HG03521 (cell line): ENCODE measurements around the gene NDUFA8.
"Not testable (repeated sequence)": the region's sequence is repeated elsewhere in the genome, so short reads cannot be mapped to it uniquely, and the experiment has no call there.

Experiments
- ATAC-seq: cut with Tn5 transposase; IDR thresholded peaks from one replicate; pipeline ENCODE4 v1.9.1; 2021; ENCODE audit warnings: mild to moderate bottlenecking, moderate library complexity; ENCODE audit not compliant: unreplicated experiment

NDUFA8 gene

DNA sequence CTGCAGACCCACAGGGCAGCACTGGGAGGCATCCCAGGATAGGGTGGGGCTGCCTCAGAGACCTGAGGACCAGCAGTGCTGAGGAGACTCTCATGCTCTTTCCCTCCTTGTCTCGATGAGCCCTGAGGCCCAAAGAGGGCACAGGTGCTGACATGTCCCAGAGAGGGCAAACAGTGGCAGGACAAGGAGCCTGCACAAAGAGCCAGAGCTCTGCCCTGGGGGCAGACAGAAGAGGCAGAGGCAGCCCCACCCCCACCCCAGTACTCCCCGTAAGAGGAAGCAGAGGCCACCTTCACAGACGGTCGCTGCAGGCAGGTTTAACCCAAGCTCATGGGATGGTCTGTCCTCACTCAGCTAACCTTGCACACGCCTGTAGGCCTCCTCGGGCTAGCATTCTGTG, 37.1 kb downstream of the NDUFA8 start:
- ATAC-seq = no peak

DNA sequence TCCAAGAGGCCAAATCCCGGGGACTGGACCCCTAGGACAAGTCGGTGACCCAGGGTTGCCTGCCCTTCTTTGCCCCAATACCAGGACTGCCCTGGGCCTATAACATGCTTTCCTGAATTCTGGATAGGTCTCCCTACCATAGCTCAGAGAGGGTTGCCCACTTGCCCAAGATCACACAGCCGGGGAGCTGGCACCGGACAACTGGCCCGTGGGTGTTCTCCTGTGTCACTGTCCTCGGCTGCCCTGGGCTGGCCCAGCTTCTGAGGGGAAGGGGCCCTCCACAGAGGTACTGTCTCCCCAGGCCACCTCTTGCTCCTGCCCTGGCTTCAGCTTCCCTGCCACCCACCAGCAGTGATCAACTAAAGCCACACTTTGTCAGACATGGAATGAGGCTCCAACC, 37.6 kb downstream of the NDUFA8 start:
- ATAC-seq = no peak

DNA sequence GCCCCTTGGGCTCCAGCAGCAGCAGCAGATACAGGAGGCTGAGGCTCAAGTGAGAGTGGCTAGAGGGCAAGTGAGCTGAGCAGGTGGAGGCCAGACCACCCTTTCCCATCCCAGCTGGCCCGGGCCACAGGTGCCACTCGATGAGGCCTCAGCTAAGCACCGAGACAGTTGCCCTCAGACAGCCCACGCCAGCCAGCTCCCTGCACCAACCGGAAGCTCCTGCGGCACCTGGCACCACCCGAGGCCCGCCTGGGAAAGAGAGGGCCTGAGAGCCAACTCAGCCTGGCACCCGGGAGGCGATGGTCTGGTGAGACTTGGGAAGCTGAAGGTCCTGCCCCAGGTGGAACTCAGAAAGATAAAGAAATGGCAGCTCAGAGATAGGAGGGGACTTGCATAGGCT, 38.2 kb downstream of the NDUFA8 start:
- no peak for ATAC-seq

DNA sequence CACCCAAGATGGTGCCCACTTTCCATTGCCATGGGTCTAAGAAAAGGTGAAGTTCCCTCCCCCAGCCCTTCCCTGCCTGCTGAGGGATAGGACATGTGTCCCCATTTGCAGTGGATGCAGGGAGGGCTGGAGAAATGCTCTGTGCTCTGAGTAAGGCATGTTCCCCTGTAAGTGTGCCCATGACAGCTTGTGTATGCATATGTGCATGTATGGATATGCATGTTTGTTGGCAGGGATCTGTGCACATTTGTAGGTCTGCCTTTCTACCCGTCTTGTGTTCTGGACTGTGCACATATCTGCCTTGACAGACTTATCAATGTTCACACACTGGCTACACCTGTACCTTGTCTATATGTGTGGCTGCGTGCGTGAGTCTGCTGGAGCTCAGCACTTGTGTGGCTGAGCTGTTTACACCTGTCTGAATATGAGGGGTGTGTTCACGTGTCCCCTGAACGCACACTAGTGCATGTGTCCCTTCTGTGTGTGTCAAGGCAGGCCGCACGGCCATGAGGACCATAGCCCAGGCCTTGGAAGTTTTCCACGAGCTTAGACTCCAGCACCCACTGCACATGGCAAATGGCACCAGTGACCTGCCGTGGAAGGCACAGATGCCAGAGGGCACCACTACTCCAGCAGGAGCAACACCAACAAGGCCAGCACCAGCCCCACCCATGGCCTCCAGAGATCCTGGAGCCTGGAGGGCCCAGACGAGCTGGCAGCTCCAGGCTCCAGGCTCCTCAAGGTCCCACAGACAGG, 39.1 kb downstream of the NDUFA8 start:
- no peak for ATAC-seq

DNA sequence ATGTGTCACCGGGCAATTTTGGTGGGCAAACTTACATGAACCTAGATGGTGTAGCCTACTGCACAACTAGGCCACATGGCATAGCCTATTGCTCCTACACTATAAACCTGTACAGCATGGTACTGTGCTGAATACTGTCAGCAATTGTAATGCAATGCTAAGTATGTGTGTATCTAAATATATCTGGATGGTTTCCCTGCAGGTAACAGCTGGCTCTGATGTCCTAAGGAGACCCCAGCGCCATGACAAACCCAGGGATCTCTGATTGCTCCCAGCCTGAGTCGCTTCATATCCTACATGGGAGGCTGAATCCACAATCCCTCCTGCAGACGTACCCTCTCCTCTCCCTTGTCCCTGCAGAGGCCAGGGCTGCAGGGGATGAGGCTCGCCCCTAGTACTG, 39.9 kb downstream of the NDUFA8 start:
- ATAC-seq = no peak

DNA sequence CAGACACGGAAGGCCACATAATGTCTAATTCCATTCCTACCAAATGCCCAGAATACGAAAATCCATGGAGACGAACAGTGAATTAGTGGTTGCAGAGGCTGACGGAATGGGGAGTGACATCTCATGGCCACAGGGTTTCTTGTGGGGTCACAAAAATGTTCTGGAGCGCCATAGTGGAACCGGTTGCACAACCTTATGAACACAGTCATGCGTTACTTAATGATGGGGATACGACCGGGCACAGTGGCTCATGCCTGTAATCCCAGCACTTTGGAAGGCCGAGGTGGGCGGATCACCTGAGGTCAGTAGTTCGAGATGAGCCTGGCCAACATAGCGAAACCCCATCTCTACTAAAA, 40.4 kb downstream of the NDUFA8 start:
- ATAC-seq = no peak

DNA sequence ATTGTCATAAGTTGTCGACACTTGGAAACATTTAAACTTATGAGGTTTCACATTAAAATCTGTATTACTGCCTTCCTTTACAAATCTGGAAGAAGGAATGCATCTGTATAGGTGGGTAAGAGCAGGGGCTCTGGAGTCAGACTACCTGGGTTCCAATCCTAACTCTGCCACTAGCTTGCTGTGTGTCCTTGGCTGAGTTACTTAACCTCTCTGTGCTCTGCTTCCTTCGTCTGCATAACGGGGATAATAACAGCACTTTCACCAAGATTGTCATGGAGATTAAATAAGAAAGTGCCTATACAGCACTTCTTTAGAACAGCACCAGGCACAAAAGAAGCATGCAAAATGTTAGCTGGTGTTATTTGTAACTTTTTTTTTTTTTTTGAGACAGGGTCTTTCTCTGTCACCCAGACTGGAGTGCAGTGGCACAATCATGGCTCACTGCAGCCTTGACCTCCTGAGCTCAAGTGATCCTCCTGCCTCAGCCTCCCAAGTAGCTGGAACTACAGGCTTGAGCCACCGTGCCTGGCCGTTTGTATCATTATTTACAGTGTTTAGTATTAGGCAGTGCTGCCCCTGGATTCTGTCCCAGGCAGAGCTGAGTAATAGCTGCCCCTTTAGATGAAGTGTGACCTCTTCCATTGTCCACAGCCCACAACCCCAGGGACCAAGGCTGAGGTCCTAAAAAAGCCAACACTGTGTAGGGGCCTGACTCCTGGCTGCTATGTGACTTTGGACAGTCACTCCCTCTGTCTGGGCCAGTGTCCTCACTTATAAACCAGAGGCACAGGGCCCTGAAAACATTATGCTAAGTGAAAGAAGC, 41.0 kb downstream of the NDUFA8 start:
- no peak for ATAC-seq

DNA sequence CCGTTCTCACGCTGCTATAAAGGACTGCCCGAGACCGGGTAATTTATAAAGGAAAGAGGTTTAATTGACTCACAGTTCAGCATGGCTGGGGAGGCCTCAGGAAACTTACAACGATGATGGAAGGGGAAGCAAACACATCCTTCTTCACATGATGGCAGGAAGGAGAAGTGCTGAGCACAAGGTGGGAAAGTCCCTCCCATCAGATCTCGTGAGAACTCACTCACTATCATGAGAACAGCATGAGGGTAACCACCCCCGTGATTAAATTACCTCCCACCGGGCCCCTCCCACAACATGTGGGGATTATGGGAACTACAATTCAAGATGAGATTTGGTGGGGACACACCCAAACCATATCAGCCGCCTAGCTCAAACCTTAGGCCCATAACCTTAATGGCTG, 42.3 kb downstream of the NDUFA8 start:
- not testable (repeated sequence) for ATAC-seq

DNA sequence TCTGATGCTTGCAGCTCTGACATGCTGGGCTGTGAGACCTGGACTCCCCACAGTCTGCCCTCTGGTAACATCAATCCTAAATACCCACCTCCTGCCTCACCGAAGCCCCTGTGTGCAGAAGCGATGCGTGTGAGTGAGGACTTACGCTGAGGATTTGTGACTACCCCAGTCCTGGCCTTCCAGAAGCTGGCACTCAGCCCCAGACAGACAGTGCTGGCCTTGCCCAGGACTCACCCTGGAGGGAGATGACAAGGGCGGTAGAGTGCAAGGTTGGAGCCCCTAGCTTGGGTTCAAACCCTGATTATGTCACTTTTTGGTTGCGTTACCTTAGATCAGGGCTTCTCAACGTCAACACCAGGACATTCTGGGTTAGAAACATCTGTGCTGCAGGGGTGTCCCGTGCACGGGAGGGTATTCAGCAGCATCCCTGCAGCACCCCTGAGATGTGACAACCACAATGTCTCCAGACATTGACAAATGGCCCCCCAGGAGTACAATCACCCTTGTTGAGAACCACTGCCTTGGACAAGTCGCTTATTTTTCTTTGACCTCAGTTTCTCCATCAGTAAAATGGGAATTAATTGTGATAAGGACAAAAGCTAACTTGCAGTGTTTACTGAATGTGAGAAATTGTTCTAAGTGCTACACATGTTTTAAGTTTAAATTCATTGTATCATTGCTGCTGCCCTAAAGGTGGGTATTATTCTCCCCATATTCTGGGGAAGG, 43.0 kb downstream of the NDUFA8 start:
- ATAC-seq = no peak

DNA sequence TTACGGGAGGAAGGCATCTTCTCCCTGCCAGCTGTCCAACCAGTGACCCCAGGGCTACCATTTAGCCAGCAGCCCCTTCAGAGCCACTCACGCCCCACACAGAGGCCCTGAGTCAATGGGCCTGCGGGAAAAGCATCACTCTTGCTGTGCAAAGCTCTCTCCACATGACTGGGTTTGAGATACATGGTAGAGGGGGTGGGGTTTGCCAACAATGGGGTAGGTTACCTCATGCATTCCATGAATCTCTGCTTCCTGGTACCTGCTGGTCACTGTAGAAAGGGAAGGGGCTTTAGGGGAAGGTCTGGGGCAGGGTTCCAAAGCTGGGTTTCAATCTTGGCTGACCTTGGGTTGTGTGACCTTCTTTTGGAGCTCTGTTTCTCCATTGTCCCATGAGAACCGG, 43.5 kb downstream of the NDUFA8 start:
- ATAC-seq = no peak

DNA sequence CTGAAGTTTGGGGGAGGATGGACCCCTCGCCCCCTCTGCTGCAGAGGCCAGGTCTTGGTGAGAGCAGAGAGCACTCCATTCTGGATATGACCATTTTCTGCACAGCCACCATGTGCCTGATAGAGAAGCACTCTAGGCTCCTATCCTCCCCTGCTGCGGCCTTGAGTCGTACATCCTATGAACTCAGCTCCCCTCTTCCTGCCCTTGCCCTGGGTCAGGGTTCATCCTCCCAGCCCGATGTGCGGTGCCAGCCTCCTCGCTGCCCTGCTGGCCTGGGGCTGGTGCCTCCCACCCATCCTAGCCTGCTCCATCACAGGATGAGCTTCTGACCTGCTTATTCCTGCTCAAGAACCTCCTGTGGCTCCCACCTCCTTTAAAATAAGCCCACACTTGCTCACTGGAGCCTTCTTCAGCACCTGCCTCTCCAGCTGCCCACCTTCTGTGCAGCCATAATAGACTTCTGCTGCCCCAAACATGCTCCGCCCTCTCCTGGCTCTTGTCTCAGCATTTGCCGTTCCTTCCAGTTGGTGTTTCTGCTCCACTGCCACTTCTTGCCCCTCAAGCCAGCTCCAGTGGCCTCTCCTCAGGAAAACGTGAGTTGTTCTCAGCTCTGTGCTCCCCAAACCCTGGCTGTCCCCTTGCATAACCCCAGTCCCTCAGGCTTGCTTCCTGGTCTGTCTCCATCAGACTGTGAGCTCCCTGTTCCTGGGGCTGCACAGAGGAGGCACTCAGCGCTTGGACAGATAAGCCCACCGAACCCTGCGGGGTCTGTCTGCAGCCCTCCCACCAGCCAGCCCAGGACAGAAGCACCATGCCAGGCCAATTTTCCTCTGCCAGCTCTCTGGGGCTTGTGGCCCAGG, 44.2 kb downstream of the NDUFA8 start:
- no peak for ATAC-seq

DNA sequence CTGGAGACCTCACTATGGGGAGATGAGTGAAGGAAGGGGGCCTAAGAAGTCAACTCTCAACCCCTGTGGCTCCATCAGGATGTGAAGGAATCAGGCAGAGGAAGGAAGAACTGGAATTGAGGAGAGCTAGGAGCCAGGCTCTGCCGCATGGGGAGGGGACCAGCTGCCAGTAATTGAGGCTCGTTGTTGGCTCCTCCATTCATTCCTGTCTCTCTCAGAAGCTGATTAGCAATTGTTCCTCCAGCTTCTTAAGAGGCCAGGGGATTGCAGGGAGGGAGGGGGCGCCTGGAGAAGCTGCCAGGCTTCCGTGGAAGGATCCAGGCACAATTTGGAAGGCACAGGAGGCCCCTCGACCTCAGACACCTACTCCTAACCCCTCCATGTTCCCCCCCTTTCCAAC, 46.0 kb downstream of the NDUFA8 start:
- ATAC-seq = no peak

DNA sequence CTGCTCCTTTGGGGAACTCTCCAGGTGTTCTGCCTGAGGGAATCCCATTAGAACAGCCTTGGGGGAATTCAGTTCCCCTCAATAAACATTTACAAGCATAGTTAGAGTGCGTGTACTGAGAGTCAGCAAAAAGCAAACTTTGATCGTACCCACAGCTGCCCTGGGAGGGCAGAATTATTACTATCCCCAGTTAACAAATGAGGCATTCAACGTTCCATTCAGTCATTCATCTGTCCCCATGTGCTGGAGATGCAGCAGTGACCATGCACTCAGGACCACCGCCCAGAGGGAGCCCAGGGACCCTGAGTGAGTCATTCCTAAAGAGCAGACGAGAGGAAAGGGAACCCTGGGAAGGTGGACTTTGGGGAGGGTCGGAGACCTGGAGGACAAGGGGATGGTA, 47.3 kb downstream of the NDUFA8 start:
- no peak for ATAC-seq

DNA sequence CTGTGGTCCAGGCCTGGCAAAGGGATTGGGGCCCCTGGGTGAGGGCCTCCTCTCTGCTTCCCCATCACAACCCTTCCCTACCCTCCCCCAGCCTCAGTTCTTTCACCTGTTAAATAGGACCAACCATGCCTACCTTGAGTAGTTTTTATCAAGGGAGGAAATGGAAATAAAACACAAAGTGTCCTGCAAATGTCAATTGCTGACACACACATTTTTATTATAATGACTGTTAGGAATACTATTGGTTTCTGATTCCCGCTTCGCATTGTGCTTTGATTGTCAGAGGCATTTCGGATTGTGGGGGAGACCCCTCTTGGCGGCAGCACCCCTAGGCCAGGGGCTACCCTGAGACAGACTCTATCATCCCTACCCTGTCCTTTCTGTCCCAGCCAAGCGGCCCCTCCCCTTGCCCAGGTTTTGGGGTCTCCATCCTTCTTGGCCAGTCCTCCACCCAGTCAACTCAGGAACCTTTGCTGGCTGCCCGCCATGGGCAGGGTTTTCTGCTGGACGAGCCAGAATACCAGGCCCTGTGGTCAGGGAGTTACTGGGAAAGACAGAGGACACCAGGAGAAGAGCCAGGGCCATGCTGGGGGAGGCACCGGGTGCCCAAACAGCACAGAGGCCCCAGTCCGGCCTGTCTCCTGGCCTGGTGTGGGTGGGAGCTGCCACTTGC, 48.0 kb downstream of the NDUFA8 start:
- no peak for ATAC-seq

DNA sequence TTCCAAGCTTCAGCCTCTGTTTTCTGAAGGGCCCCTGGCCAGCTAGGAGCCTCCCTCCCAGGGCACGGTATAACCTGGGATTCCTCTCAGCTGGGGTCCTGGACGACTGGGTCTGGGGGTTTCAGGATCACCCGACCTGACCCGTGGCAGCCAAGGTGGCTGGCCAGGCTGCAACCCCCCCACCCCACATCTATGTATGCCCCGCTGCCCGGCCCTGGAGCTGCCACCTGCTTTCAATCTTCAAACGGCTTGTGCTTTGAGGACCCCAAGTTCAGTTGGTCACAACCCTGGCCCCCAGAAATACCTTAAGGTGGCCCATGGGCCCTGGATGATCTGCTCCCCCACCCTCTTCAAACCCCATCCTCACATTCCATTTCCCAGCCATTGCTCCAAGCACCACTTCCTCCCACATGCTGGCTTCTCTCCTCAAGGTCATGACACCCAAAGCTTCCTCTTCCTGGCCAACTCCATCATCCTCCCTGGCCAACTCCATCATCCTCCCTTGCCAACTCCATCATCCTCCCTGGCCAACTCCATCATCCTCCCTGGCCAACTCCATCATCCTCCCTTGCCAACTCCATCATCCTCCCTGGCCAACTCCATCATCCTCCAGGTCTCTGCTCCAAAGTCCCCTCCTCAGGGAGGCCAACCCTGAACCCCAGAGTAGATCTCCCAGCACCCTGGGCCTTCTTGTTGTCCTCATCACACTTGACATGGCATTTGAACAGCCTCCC, 49.3 kb downstream of the NDUFA8 start:
- no peak for ATAC-seq

DNA sequence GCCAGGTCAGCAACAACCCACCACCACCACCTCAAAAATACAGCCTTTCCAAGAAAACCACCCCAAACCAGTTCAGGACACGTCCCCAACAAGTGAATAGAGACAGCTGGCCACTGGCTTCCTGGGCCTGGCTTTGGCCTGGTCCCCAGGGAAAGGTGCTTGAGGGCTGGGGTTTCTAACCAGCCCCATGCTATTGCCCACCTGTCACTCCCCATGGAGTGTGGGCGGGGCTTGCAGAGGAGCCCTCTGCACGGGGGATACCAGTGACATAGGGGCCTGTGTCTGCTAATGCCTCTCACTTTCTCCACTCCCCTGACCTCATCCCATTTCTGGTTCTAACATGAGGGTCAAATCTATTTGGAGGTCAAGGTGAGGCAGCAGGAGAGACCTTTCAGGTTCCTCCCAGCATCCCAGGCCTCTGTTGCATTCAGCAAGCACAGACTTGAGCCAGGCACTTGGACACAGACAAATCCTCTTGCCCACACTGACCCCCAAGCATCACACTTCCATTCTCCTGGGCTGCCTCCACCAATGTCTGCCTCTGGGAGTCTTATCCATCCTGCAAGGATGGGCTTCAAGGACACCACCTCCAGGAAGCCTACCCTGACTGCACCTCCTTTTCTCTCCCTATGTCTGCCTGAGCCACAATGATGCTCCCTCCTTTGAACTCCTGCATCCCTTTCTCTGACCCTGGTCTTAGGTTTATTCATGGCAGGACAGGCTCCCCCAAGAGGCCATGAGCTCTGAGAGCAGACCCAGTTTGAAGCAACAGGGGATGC, 50.4 kb downstream of the NDUFA8 start:
- ATAC-seq = no peak

DNA sequence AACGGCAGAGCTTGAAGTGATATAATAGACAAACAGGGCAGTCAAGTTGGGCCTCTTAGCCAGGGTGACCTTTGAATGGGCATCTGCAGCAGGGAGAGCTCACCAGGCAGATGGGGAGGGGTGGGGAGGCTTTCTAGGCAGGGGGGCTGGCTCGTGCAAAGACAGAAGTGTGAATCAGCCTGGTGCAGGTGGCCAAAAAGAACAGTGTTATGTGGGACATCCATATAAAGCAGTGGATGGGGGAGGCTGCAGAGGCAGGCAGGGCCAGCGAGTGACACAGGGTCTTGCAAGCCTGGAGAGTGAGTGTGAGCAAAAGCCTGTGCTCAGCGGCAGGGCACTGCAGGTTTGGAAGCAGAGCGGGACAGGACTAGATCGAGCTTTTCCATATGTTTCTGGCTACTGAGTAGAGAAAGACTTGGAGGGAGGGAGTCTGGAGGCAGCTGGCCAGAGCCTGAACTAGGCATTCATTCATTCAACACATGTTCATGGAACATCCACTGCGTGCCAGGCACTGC, 52.2 kb downstream of the NDUFA8 start:
- ATAC-seq = no peak

DNA sequence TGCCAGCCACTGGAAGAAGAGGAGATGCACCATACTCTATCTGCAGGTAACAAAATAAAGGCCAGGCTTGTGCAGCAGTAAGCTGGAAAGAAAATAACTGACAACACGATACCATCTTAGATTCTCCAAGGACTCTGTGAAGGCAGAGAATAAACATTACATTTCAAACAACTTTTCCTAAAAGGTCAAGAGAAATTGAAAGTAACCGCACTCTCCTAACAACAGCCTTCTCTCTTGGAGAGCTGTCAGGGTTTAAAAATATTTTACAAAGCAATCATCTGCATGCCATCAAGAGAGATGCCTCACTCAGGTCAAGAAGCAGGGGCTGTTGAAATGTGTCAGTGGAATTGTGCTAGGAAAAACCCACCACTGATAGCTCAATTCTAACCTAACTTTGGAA, 53.0 kb downstream of the NDUFA8 start:
- ATAC-seq = no peak

DNA sequence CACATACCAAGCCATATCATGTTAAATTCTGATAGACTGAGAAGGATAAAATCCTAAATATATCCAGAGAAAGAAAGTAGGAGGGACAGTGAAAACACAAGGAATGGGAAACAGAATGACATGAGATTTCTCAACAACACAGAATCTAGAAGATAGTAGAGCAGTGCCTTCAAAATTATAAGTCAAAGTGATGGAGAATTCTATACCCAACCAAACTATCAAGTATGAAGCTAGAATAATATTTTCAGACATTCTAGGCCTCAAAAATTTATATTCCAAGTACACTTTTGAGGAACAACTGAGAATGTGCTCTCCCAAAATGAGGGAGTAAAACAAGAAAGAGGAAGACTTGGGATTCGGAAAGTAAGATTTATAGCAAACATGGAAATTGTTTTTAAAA, 55.6 kb downstream of the NDUFA8 start:
- no peak for ATAC-seq
